ENCODE results near the gene APOBEC3H. TPM values are rescaled to one million over a fixed set of nuclear protein-coding genes. Genes with fewer than 3 reads are reported as not detected.
"Not testable (repeated sequence)": the region's sequence is repeated elsewhere in the genome, so short reads cannot be mapped to it uniquely, and the experiment has no call there.

Gene APOBEC3H
- polyA plus RNA-seq, 1 donor (not counting 4 experiments of a cell fraction or from before 2014, with no cell fraction given): 0.41 TPM

DNA sequence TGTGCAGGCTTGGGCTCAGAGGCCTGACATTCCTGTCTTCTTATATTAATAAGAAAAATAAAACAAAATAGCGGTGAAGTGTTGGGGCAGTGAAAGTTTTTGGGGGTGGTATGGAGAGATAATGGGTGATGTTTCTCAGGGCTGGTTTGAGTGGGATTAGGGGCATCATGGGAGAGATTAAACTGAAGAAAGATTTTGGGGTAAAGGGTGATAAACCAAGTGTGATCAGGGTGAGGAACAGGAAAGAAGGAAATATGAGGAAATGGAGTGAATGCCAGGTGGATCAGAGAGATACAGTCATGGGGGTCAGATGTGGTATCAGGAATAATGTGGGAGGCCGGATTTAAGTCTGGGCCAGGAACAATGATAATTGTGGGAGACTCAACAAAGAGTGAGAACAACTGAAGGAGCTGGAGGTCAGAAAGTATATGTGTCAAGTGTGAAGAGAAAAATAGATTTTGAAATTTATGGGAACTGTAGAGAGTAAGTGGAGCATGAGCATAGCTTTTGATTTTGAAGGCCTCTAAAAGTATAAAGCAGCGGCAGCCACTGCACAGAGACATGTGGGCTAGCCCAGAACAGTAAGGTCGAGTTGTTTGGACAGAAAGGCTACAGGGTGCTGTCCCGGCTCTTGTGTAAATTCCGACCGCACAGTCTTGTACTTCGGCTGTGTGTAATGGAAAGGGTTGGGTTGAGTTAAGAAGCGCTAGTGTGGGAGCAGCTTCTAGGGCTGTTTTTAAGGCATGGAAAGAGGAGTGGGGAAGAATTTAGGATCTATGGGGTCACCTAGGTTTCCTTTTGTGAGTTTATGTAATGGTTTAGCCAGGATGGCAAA, 30.4 kb upstream of the APOBEC3H start:
- H3K9me1 ChIP-seq (ENCODE audit: control insufficient read depth, extremely low read depth, insufficient read depth, low read length); H2AFZ ChIP-seq (ENCODE audit: control insufficient read depth, low read length); H3K4me3 ChIP-seq (ENCODE audit: control insufficient read depth in 2 of 3, extremely low read depth in 1 of 3, insufficient read depth in 2 of 3, low read depth in 1 of 3, low read length in 3 of 3); H3K36me3 ChIP-seq (ENCODE audit: control insufficient read depth in 2 of 2, extremely low read depth in 1 of 2, insufficient read depth in 2 of 2, low read length in 2 of 2); H3K9me3 ChIP-seq (ENCODE audit: control insufficient read depth, low read depth, low read length); H3K9ac ChIP-seq (ENCODE audit: control insufficient read depth, extremely low read depth, insufficient read depth, low read length); H3K27me3 ChIP-seq (ENCODE audit: control insufficient read depth, extremely low read depth, insufficient read depth, low read length); H3K79me2 ChIP-seq (ENCODE audit: control insufficient read depth, insufficient read depth, low read length); dilution Hi-C loops (cut with MboI; ENCODE audit: extremely low pct_ligation_motif_present, low sequenced_read_pairs); H4K20me1 ChIP-seq (ENCODE audit: control insufficient read depth, extremely low read depth, insufficient read depth, low read length); DNase-seq (ENCODE audit: low read depth, low spot score): not testable (repeated sequence)
- Histone ChIP-seq H3K27ac (ENCODE audit: control insufficient read depth, insufficient read depth, low read length) (peak overlapping the region; percentile 48), H3K4me2 (ENCODE audit: control insufficient read depth, extremely low read depth, insufficient read depth, low read depth, low read length) (peak overlapping the region; percentile 64), H3K4me1 (ENCODE audit: control insufficient read depth, extremely low read depth, insufficient read depth, low read length) (peaks cover 32% of the 10 kb centered on the region)
- FAIRE-seq: peak; percentile 34

DNA sequence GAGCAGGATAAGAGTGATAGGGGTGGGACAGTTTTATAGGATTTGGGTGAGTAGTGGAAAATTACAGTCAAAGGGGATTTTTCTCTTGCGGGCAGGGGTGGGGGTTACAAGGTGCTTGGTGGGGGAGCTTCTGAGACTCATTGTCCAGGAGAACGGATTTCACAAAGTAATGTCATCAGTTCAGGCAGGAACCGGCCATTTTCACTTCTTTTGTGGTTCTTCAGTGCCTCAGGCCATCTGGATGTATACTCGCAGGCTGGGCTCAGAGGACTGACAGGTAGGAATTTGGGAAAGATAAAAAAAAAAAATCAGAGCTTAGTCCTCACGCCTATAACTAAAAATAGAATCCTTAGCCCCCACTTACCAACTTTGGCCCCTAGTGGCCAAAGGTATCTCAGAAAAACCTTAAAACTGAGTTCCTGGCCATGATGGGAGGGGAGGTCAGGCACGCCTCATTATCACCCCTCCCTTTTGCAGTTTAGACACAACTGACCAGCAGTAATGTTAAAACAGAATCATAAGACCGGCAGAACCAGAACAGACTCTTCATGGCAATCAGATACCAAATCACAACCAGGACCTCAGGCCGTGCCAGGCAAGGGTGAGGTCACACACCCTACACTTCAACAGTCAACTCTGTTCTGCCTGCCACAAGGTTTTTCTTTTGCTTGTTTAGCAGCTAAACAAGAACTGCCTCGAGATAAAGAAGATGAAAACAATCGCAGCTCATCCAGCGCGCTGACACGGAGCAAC, 28.8 kb upstream of the APOBEC3H start:
- no peaks in the 10 kb centered on the region for H4K20me1 ChIP-seq (ENCODE audit: control insufficient read depth, extremely low read depth, insufficient read depth, low read length)
- no peak for DNase-seq (ENCODE audit: low read depth, low spot score)
- no peaks in the 10 kb centered on the region for H3K9me1 ChIP-seq (ENCODE audit: control insufficient read depth, extremely low read depth, insufficient read depth, low read length)
- no peak overlapping the region for H3K4me3 ChIP-seq (ENCODE audit: control insufficient read depth in 2 of 3, extremely low read depth in 1 of 3, insufficient read depth in 2 of 3, low read depth in 1 of 3, low read length in 3 of 3)
- TF ChIP-seq, protein P1, sequence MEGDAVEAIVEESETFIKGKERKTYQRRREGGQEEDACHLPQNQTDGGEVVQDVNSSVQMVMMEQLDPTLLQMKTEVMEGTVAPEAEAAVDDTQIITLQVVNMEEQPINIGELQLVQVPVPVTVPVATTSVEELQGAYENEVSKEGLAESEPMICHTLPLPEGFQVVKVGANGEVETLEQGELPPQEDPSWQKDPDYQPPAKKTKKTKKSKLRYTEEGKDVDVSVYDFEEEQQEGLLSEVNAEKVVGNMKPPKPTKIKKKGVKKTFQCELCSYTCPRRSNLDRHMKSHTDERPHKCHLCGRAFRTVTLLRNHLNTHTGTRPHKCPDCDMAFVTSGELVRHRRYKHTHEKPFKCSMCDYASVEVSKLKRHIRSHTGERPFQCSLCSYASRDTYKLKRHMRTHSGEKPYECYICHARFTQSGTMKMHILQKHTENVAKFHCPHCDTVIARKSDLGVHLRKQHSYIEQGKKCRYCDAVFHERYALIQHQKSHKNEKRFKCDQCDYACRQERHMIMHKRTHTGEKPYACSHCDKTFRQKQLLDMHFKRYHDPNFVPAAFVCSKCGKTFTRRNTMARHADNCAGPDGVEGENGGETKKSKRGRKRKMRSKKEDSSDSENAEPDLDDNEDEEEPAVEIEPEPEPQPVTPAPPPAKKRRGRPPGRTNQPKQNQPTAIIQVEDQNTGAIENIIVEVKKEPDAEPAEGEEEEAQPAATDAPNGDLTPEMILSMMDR (optimal IDR thresholded peaks at IDR 0.05 in 1 of 3, IDR thresholded peaks at IDR 0.05 in 1 of 3, conservative IDR thresholded peaks at IDR 0.05 in 1 of 3; ENCODE audit: extremely low read depth in 1 of 3, insufficient read depth in 2 of 3, low read length in 3 of 3): peak in 1 of 3 experiments; percentile 9
- no peak for TF ChIP-seq EZH2 (IDR thresholded peaks at IDR 0.05; ENCODE audit: low read length)
- H3K9me3 ChIP-seq (ENCODE audit: control insufficient read depth, low read depth, low read length): no peaks in the 10 kb centered on the region
- no peak overlapping the region for H3K9ac ChIP-seq (ENCODE audit: control insufficient read depth, extremely low read depth, insufficient read depth, low read length)
- no peaks in the 10 kb centered on the region for H3K79me2 ChIP-seq (ENCODE audit: control insufficient read depth, insufficient read depth, low read length)
- H3K27ac ChIP-seq (ENCODE audit: control insufficient read depth, insufficient read depth, low read length): no peak overlapping the region
- H3K36me3 ChIP-seq (ENCODE audit: control insufficient read depth in 2 of 2, extremely low read depth in 1 of 2, insufficient read depth in 2 of 2, low read length in 2 of 2): no peaks in the 10 kb centered on the region
- peaks cover 32% of the 10 kb centered on the region for H3K4me1 ChIP-seq (ENCODE audit: control insufficient read depth, extremely low read depth, insufficient read depth, low read length)
- dilution Hi-C loops (cut with MboI; ENCODE audit: extremely low pct_ligation_motif_present, low sequenced_read_pairs): no loop called here
- H2AFZ ChIP-seq (ENCODE audit: control insufficient read depth, low read length): peak overlapping the region; percentile 62
- no peaks in the 10 kb centered on the region for H3K27me3 ChIP-seq (ENCODE audit: control insufficient read depth, extremely low read depth, insufficient read depth, low read length)
- H3K4me2 ChIP-seq (ENCODE audit: control insufficient read depth, extremely low read depth, insufficient read depth, low read depth, low read length): no peak overlapping the region
- FAIRE-seq: no peak
